ENCODE measurements around the gene CYP8B1.

DNA sequence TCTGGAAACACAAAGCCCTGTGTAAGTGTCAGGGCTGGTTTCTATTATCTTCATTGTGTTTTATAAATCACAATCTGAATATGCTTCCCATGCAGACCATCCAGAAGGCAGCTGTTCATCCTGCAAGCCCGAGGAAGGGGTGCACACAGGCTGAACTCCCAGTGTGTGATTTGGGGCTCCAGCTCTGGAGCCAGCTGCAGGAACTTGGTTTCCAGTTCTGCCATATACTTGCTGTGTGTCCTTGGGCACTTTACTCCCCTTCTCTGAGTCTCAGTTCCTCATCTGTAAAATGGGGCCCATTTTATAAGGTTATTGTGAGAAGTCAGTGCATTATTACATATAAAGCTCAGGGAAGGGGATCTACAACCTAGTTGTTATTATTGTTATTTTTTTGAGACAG, 22.6 kb downstream of the CYP8B1 start:
- TF ChIP-seq, protein P1, sequence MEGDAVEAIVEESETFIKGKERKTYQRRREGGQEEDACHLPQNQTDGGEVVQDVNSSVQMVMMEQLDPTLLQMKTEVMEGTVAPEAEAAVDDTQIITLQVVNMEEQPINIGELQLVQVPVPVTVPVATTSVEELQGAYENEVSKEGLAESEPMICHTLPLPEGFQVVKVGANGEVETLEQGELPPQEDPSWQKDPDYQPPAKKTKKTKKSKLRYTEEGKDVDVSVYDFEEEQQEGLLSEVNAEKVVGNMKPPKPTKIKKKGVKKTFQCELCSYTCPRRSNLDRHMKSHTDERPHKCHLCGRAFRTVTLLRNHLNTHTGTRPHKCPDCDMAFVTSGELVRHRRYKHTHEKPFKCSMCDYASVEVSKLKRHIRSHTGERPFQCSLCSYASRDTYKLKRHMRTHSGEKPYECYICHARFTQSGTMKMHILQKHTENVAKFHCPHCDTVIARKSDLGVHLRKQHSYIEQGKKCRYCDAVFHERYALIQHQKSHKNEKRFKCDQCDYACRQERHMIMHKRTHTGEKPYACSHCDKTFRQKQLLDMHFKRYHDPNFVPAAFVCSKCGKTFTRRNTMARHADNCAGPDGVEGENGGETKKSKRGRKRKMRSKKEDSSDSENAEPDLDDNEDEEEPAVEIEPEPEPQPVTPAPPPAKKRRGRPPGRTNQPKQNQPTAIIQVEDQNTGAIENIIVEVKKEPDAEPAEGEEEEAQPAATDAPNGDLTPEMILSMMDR (IDR thresholded peaks at IDR 0.05) = no peak
- TF ChIP-seq POLR2A (IDR thresholded peaks at IDR 0.05) = no peak
